Fibroblast of skin of left biceps (primary cell): ENCODE data around the gene DNAH7.

Experiments used
- DNase-seq, 2 experiments: peaks; one replicate each; pipeline ENCODE4 v3.0.0-alpha.2; 2013; ENCODE audit warnings: low read depth in 2 of 2

The DNAH7 gene

GRCh38 chr2:195810340-195811098 is 258.1 kb downstream of the DNAH7 start:
- no peak for DNase-seq

GRCh38 chr2:195808189-195808588 is 260.4 kb downstream of the DNAH7 start:
- DNase-seq, result no peak

DNA sequence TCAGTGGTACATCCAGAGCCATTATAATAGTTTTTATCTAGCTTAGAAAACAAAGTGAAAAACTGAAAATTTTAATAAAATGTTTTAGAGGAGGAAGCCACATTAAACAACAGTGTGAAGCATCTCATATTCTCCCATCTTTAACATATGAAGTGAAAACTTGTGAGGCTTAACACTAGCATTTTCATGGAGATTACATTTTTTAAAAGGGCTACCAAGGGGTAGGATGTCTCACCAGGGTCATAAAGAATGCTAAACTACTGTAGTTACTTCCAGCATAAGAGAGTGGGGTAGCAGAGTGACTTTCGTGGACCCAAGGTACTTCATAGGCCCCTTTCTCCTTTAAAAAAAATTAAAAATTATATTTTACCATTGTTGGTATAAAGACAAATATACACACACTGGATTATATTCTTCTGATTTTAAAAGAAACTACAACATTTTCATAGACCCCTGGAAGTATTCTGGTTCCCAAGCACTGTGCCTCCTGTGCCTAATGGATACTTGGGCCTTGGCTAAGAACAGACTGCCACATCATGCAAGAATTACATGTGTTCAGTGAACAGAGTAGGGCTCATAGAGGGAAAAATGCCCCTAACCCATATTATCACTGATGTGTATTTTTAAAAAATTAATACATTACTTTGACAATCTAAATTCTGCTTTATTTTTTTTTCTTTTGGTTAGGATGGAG is 263.2 kb downstream of the DNAH7 start:
- DNase-seq, result no peak

DNA sequence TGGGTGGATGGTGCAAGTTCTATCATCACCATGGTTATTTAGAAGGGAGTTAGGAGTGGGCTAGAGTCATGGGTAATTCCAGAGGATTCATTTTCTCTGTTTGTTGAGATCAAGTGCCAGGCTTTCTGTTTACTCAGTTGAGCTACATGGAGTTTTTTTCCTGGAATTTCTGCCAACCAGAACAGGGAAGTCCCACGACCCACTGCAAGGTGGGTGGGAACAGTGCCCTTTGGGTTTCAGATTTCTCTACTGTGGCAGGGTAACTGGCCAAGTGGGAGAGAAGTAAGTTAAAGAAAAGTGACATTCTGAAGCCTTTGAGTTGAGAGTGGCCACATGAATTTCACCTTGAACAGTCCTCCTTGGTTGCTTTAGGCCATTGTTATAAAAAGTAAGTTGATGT is 272.8 kb downstream of the DNAH7 start:
- DNase-seq, result no peak

- DNase-seq, result no peak
These were observed 274.8 kb downstream of the DNAH7 start for GRCh38 chr2:195793881-195794280.

GRCh38 chr2:195782156-195782555 is 286.5 kb downstream of the DNAH7 start:
- DNase-seq, result no peak

DNA sequence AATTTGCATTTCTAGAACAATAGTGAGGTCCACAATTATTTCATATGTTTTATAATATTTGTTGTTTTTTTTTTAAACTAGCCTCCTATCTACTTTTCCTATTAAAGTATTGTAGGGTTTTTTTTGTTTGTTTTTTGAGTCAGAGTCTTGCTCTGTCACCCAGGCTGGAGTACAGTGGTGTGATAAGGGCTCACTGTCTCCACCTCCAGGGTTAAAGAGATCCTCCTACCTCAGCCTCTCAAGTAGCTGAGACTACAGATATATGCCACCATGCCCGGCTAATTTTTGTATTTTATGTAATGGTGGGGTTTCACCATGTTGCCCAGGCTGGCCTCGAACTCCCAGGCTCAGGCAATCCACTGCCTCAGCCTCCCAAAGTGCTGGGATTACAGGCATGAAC is 289.1 kb downstream of the DNAH7 start:
- DNase-seq, result no peak

GRCh38 chr2:195769975-195770374 is 298.7 kb downstream of the DNAH7 start:
- no peak for DNase-seq

DNA sequence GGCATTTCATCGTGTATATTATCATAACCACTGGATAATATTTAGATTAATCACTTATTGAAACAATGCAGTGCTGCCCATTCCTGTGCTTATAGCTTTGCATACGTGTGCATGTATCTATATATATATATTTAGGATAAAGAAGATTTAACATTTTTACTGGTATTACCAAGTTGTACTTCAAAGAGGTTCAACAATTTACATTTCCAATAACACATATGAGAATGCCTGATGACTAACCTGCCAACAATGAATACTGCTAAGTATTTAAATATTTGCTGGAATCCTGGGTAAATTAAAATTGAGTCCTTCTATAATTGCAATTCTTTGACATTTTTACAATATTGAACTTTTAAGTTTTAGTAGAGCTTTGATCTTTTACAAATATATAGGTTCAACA is 300.2 kb downstream of the DNAH7 start:
- DNase-seq, result peak; percentile 15 to 17

GRCh38 chr2:195766691-195767090 is 301.9 kb downstream of the DNAH7 start:
- DNase-seq, result no peak

- DNase-seq, result peak in 1 of 2 experiments; percentile 15
These were observed 304.8 kb downstream of the DNAH7 start for GRCh38 chr2:195763866-195764265.

DNA sequence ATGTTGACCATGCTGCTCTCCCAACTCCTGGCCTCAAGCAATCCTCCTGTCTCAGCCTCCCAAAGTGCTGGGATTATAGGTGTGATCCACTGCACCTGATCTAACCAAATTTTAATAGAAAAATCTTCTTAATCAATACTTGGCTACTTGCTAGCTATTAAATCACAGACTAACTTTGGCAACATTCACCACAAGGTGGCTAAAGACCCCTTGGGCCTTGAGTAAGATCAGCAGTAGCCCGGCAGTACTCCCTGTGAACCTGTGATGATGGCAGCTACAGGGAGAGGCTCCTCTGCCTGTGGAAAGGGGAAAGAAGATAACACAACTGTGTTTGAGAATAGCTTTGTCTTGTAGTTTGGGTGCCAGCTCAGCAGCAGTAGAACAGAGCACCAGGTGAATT is 308.8 kb downstream of the DNAH7 start:
- DNase-seq, result no peak

DNA sequence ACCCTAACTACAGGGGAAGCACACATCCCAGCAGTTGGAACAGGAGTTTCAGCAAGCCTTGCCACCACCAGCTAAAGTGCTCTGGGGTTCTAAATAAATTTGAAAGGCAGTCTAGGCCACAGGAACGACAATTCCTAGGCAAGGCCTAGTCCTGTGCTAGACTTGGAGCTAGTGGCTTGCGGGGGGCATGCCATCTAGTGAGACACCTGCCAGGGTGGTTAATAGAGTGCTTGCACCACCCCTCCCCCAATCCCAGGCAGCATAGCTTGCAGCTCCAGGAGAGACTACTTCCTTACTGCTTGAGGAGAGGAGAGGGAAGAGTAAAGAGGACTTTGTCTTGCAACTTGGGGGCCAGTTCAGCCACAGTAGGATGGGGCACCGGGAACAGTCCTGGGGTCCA is 309.8 kb downstream of the DNAH7 start:
- DNase-seq, result no peak

DNA sequence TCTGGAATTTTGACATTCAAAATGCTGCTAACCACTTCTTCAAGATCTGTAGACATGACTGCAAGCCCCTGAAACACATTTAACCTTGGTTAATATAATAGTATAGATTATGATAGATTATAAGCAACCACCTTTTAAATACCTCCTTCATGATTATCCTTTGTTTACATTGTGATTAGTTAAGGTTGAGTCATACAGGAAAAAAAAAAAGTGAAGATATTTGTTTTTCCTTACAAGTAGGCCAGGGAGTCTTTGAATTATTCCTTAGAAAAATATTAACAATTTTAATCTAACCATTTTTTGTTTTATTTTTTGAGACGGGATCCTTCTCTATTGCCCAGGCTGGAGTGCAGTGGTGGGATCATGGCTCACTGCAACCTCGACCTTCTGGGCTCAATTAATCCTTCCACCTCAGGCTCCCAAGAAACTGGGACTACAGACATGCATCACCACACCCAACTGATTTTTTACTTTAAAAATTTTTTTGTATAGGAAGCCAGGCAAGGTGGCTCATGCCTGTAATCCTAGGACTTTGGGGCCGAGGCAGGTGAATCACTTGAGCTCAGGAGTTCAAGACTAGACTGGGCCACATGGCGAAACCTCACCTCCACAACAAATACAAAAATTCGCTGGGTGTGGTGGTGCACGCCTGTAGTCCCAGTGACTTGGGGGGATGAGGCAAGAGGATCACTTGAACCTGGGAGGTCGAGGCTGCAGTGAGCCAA is 312.3 kb downstream of the DNAH7 start:
- DNase-seq, result no peak

DNA sequence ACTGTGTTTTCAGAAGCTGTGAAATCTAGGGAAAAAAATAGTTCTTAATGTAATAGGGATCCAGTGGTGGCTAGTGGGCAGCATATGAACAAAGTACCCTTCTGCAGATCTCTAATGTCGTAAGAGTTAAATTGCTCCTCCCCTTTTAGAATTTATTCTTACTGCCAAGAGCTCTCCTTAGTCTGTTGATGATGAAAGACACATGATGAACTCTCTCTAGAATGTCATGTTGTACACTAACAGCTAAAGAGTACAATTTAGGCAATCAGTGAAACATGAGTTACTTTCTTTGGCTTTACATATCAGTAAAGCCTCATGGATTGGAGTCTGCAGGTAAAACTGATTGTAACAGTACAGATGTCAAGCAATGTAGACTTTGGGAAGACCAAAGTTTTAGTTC is 327.4 kb downstream of the DNAH7 start:
- DNase-seq, result no peak

GRCh38 chr2:195737511-195738325 is 330.9 kb downstream of the DNAH7 start:
- DNase-seq, result peak; percentile 30 to 39

DNA sequence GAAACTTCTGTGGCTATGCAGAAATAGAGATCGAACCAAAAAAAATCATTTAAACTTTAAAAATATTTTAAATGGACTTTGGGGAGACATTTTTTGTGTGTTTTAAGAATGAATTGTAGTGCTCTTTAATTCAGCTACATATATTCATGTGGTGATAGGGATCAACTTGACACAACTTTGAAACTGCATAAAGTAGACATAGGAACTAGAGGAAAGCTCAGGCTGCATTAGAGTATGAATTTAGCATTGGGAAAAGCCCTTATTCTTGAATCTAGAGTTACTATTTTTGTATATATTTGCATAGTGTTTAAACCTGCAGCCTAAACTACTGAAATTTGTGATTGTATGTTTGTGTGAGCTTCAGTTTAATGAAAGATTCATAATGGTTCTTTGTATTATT is 333.3 kb downstream of the DNAH7 start:
- DNase-seq, result no peak

DNA sequence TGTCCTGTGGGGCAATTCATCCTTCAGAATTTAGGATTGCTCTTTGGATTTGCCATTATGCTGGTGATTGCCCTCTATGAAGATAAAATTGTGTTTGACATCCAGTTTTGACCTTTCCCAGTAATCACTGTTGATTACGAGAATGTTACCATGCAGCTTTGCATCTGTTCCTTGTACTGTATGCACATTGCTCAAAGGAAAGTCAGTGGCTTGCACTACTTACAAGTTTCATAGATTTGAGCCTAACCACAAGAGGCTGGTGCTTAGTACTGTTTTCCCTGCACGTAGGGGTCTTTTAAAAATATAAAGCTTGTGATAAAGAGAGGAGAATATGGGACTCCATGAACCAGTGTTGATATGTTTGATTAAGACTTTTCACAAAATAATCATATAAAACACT is 333.7 kb downstream of the DNAH7 start:
- DNase-seq, result no peak

GRCh38 chr2:195734395-195734794 is 334.2 kb downstream of the DNAH7 start:
- DNase-seq, result no peak

GRCh38 chr2:195733831-195734230 is 334.8 kb downstream of the DNAH7 start:
- no peak for DNase-seq

DNA sequence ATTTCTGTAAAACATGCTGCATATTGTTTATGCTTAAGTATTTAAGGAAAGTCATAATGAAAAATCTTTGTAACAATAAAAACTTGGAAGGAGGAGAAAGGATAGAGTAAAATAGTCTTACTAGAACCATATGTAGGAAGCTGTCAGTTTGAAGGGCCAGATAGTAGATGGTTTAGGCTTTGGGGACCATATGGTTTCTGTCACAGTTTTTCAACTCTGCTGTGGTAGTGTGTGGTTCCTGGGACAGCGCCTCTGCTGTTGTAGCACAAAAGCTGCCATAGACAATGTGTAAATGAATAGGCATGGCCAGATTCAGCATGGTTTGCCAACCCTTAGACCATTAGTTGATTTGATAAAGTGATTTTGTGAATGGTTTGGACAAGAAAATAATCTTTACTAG is 336.1 kb downstream of the DNAH7 start:
- DNase-seq, result no peak

DNA sequence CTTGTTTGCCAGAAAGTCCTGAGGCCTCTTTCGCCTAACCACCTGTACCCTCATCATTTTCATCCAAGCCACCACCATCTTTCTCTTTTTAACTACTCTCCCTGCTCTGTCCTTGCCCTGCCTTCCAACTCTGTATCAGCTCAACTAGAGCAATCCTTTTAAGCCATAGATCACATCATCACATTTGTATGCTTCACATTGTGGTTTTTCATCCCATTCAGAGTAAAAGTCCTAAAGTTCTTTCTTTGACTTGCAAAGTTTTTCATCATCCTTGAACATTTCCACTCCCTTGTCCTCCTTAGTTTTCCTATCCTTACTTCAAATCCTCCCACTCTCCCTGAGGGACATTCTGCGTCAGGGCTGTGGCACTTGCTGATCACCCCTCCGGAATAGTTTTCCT is 337.7 kb downstream of the DNAH7 start:
- peak; percentile 25 to 33 for DNase-seq
